ENCODE data around the gene RTCA.
A peak's percentile ranks its signal among the peaks of the same experiment; 100 is the strongest.
"Not testable (repeated sequence)": the region's sequence is repeated elsewhere in the genome, so short reads cannot be mapped to it uniquely, and the experiment has no call there.

The RTCA gene

GRCh38 chr1:100322436-100323211 is 56.6 kb downstream of the RTCA start:
- no CpG with 5 or more reads among the region's 1 CpG for WGBS (ENCODE audit: insufficient coverage, insufficient read length)
- Histone ChIP-seq H3K4me1 (ENCODE audit: control insufficient read depth, insufficient read depth, low read length) (0 out of 2 replicates have a peak, but pooled peaks cover 1% of the 10 kb centered on the region), H3K4me3 (ENCODE audit: low read length) (no peak overlapping the region), H3K9me3 (ENCODE audit: control insufficient read depth, insufficient read depth, low read length) (no peaks in the 10 kb centered on the region), H3K27me3 (ENCODE audit: control insufficient read depth, insufficient read depth, low read length) (no peaks in the 10 kb centered on the region), H3K27ac (ENCODE audit: low read length) (no peak overlapping the region), H3K36me3 (ENCODE audit: control insufficient read depth, insufficient read depth, low read length) (no peaks in the 10 kb centered on the region)
- DNase-seq (ENCODE audit: low read depth, low spot score) = no peak

GRCh38 chr1:100323419-100324106 is 57.5 kb downstream of the RTCA start:
- Histone ChIP-seq H3K9me3 (ENCODE audit: control insufficient read depth, insufficient read depth, low read length) (no peaks in the 10 kb centered on the region), H3K27ac (ENCODE audit: low read length) (no peak overlapping the region), H3K36me3 (ENCODE audit: control insufficient read depth, insufficient read depth, low read length) (no peaks in the 10 kb centered on the region), H3K4me3 (ENCODE audit: low read length) (no peak overlapping the region), H3K4me1 (ENCODE audit: control insufficient read depth, insufficient read depth, low read length) (0 out of 2 replicates have a peak, but pooled peaks cover 1% of the 10 kb centered on the region), H3K27me3 (ENCODE audit: control insufficient read depth, insufficient read depth, low read length) (no peaks in the 10 kb centered on the region)
- no peak for DNase-seq (ENCODE audit: low read depth, low spot score)
- no CpG with 5 or more reads among the region's 6 CpGs for WGBS (ENCODE audit: insufficient coverage, insufficient read length)

- Histone ChIP-seq H3K9me3 (ENCODE audit: control insufficient read depth, insufficient read depth, low read length) (no peaks in the 10 kb centered on the region), H3K36me3 (ENCODE audit: control insufficient read depth, insufficient read depth, low read length) (no peaks in the 10 kb centered on the region), H3K4me1 (ENCODE audit: control insufficient read depth, insufficient read depth, low read length) (0 out of 2 replicates have a peak, but pooled peaks cover 1% of the 10 kb centered on the region), H3K4me3 (ENCODE audit: low read length) (no peak overlapping the region), H3K27me3 (ENCODE audit: control insufficient read depth, insufficient read depth, low read length) (no peaks in the 10 kb centered on the region), H3K27ac (ENCODE audit: low read length) (no peak overlapping the region)
- peak; percentile 22 for DNase-seq (ENCODE audit: low read depth, low spot score)
- WGBS (ENCODE audit: insufficient coverage, insufficient read length) = no CpG with 5 or more reads among the region's 7 CpGs
These were observed 59.7 kb downstream of the RTCA start for GRCh38 chr1:100325415-100326324.

- not testable (repeated sequence) for H3K27me3 ChIP-seq (ENCODE audit: control insufficient read depth, insufficient read depth, low read length); H3K4me3 ChIP-seq (ENCODE audit: low read length); H3K4me1 ChIP-seq (ENCODE audit: control insufficient read depth, insufficient read depth, low read length); H3K27ac ChIP-seq (ENCODE audit: low read length); DNase-seq (ENCODE audit: low read depth, low spot score); H3K36me3 ChIP-seq (ENCODE audit: control insufficient read depth, insufficient read depth, low read length); H3K9me3 ChIP-seq (ENCODE audit: control insufficient read depth, insufficient read depth, low read length)
- no CpG with 5 or more reads among the region's 1 CpG for WGBS (ENCODE audit: insufficient coverage, insufficient read length)
These were observed 60.3 kb downstream of the RTCA start for GRCh38 chr1:100326325-100326670.

- no peaks in the 10 kb centered on the region for H3K36me3 ChIP-seq (ENCODE audit: control insufficient read depth, insufficient read depth, low read length)
- H3K4me3 ChIP-seq (ENCODE audit: low read length) = no peak overlapping the region
- no peak overlapping the region for H3K27ac ChIP-seq (ENCODE audit: low read length)
- DNase-seq (ENCODE audit: low read depth, low spot score) = no peak
- H3K27me3 ChIP-seq (ENCODE audit: control insufficient read depth, insufficient read depth, low read length) = no peaks in the 10 kb centered on the region
- no peaks in the 10 kb centered on the region for H3K9me3 ChIP-seq (ENCODE audit: control insufficient read depth, insufficient read depth, low read length)
- H3K4me1 ChIP-seq (ENCODE audit: control insufficient read depth, insufficient read depth, low read length) = 0 out of 2 replicates have a peak, but pooled peaks cover 1% of the 10 kb centered on the region
- WGBS (ENCODE audit: insufficient coverage, insufficient read length) = no CpG with 5 or more reads among the region's 1 CpG
These were observed 62.1 kb downstream of the RTCA start for GRCh38 chr1:100328133-100328532.

- not testable (repeated sequence) for H3K4me3 ChIP-seq (ENCODE audit: low read length); H3K27me3 ChIP-seq (ENCODE audit: control insufficient read depth, insufficient read depth, low read length); DNase-seq (ENCODE audit: low read depth, low spot score); H3K36me3 ChIP-seq (ENCODE audit: control insufficient read depth, insufficient read depth, low read length); H3K9me3 ChIP-seq (ENCODE audit: control insufficient read depth, insufficient read depth, low read length); H3K27ac ChIP-seq (ENCODE audit: low read length); H3K4me1 ChIP-seq (ENCODE audit: control insufficient read depth, insufficient read depth, low read length)
- WGBS (ENCODE audit: insufficient coverage, insufficient read length) = no CpG with 5 or more reads among the region's 2 CpGs
These were observed 65.1 kb downstream of the RTCA start for GRCh38 chr1:100331146-100331545.

GRCh38 chr1:100332331-100332730 is 66.3 kb downstream of the RTCA start:
- no peak for DNase-seq (ENCODE audit: low read depth, low spot score)
- Histone ChIP-seq H3K36me3 (ENCODE audit: control insufficient read depth, insufficient read depth, low read length) (no peaks in the 10 kb centered on the region), H3K4me3 (ENCODE audit: low read length) (no peak overlapping the region), H3K4me1 (ENCODE audit: control insufficient read depth, insufficient read depth, low read length) (no peaks in the 10 kb centered on the region), H3K9me3 (ENCODE audit: control insufficient read depth, insufficient read depth, low read length) (no peaks in the 10 kb centered on the region), H3K27ac (ENCODE audit: low read length) (no peak overlapping the region), H3K27me3 (ENCODE audit: control insufficient read depth, insufficient read depth, low read length) (no peaks in the 10 kb centered on the region)
- WGBS (ENCODE audit: insufficient coverage, insufficient read length) = no CpG with 5 or more reads among the region's 9 CpGs

GRCh38 chr1:100335436-100335835 is 69.4 kb downstream of the RTCA start:
- no peak for DNase-seq (ENCODE audit: low read depth, low spot score)
- no peaks in the 10 kb centered on the region for H3K9me3 ChIP-seq (ENCODE audit: control insufficient read depth, insufficient read depth, low read length)
- H3K27ac ChIP-seq (ENCODE audit: low read length) = no peak overlapping the region
- H3K36me3 ChIP-seq (ENCODE audit: control insufficient read depth, insufficient read depth, low read length) = no peaks in the 10 kb centered on the region
- no peak overlapping the region for H3K4me3 ChIP-seq (ENCODE audit: low read length)
- H3K4me1 ChIP-seq (ENCODE audit: control insufficient read depth, insufficient read depth, low read length) = no peaks in the 10 kb centered on the region
- no CpG with 5 or more reads among the region's 1 CpG for whole genome bisulfite sequencing (ENCODE audit: insufficient coverage, insufficient read length)
- H3K27me3 ChIP-seq (ENCODE audit: control insufficient read depth, insufficient read depth, low read length) = no peaks in the 10 kb centered on the region

GRCh38 chr1:100337878-100338277 is 71.9 kb downstream of the RTCA start:
- not testable (repeated sequence) for H3K27me3 ChIP-seq (ENCODE audit: control insufficient read depth, insufficient read depth, low read length); H3K4me3 ChIP-seq (ENCODE audit: low read length); H3K27ac ChIP-seq (ENCODE audit: low read length); H3K36me3 ChIP-seq (ENCODE audit: control insufficient read depth, insufficient read depth, low read length); H3K9me3 ChIP-seq (ENCODE audit: control insufficient read depth, insufficient read depth, low read length); DNase-seq (ENCODE audit: low read depth, low spot score); H3K4me1 ChIP-seq (ENCODE audit: control insufficient read depth, insufficient read depth, low read length)
- no CpG with 5 or more reads among the region's 5 CpGs for WGBS (ENCODE audit: insufficient coverage, insufficient read length)

- not testable (repeated sequence) for H3K27me3 ChIP-seq (ENCODE audit: control insufficient read depth, insufficient read depth, low read length); H3K4me1 ChIP-seq (ENCODE audit: control insufficient read depth, insufficient read depth, low read length); DNase-seq (ENCODE audit: low read depth, low spot score); H3K9me3 ChIP-seq (ENCODE audit: control insufficient read depth, insufficient read depth, low read length); H3K4me3 ChIP-seq (ENCODE audit: low read length); H3K27ac ChIP-seq (ENCODE audit: low read length); H3K36me3 ChIP-seq (ENCODE audit: control insufficient read depth, insufficient read depth, low read length)
- no CpG with 5 or more reads among the region's 6 CpGs for WGBS (ENCODE audit: insufficient coverage, insufficient read length)
These were observed 73.7 kb downstream of the RTCA start for GRCh38 chr1:100339735-100340134.

All from iPS DF 6.9 (cell line).